ENCODE measurements around the gene KCNN2.
A peak's percentile ranks its signal among the peaks of the same experiment; 100 is the strongest.
"Not testable (repeated sequence)": the region's sequence is repeated elsewhere in the genome, so short reads cannot be mapped to it uniquely, and the experiment has no call there.

Gene KCNN2

GRCh38 chr5:114427204-114427603 lies 65.3 kb downstream of the KCNN2 start:
- DNase-seq, result no peak

DNA sequence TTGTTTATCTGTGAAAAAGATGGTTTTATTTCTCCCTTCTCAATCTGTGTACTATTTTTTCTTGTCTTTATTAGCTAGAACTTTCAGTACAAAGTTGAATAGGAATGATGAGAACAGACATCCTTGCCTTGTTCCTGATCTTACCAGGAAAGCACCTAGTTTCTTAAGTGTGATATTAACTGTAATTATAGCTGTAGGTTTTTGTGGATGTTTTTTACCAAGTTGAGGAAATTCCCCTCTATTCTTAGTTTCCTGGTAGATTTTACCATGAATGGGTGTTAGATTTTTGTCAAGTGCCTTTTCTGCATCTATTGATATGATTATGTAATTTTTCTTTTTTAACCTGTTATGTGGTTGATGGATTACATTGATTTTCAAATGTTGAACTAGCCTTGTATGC lies 68.7 kb downstream of the KCNN2 start:
- DNase-seq, result no peak

- not testable (repeated sequence) for DNase-seq
Measured at GRCh38 chr5:114432684-114433083, 70.8 kb downstream of the KCNN2 start.

DNA sequence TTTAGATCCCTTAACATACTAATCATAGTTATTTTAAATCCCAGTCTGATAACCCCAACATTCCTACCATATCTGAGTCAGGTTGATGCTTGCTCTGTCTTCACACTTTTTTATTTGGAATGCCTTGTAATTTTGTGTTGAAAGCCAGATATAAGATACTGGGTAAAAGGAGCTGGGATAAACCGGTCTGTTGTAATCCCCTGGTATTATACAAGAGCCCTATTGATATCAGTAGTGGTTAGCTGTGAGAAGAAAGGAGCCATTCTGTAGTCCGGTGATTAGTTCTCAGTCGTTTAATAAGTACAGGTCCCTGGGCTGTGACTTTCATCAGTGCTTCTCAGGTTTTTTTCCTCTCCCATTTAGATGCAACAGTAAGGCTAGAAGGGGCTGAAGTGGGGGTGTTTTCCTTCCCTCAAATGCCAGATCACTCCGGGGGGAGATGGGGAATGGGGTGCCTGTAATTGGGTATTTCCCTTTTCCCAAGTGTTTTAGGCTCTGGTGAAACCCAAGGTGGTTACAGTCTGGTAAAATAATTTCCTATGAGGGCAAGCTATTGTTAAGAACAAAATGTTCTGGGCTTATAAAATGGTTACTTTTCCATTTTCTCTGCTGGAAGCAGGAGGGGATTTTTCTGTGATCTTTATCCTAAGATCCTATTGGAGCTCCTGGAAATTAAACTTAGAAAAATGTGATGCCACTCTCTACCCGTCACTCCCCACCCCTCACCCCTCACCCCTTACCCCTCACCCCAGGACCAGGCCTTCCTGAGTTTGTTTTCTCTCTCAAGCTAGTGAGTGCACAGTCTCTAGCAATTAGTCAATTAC lies 72.7 kb downstream of the KCNN2 start:
- no peak for DNase-seq

DNA sequence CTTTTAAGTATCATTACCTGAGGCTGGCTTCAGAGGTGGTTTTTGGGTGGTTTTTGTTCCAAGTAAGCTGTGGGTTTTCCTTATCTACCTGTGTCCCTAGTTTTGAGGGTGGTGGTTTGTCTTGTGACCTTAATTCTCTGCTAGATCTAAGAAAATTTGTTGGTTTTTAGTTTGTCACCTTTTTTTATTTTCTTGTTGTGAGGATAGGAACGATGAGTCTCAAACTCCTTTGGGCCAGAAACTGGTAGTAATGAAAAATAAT lies 73.3 kb downstream of the KCNN2 start:
- no peak for DNase-seq

DNA sequence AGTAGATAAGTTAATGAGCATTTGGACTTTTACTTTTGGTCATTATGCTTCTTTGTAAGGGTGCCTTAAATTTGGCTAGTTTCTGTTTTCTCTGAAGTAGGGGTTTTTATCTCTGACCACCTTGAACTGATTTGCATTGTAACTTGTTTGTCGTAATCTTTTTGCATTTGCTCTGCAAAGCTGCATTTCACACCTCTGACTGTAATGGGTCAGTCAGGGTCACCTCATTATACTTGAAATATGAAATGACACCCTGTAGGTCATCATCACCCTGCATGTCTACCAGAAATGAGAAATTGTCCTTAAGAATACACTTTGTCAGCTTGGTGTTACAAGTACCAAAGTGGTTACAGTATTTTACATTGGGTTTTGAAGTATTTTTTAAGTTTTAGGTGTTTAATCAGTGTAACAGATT lies 74.0 kb downstream of the KCNN2 start:
- DNase-seq, result no peak

GRCh38 chr5:114437936-114438335 lies 76.1 kb downstream of the KCNN2 start:
- DNase-seq, result no peak

DNA sequence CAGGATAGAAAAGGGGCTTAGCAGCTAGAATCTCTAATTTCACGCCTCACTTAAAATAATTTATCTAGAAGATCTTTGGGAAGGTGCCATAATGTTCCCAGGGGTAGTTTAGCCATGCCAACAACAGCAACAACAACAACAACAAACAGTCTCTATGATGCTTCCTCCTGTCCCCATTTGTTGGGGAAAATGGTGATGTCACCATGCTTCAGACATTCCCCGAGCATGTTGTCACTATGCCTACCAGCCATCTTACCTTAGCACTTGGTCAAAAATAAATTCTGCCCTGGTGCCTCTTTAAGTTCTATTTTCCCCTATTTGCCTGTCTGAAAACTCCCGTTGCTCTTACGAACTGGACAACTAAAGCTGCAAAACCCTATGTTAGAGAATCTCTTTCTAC lies 76.6 kb downstream of the KCNN2 start:
- DNase-seq, result no peak

DNA sequence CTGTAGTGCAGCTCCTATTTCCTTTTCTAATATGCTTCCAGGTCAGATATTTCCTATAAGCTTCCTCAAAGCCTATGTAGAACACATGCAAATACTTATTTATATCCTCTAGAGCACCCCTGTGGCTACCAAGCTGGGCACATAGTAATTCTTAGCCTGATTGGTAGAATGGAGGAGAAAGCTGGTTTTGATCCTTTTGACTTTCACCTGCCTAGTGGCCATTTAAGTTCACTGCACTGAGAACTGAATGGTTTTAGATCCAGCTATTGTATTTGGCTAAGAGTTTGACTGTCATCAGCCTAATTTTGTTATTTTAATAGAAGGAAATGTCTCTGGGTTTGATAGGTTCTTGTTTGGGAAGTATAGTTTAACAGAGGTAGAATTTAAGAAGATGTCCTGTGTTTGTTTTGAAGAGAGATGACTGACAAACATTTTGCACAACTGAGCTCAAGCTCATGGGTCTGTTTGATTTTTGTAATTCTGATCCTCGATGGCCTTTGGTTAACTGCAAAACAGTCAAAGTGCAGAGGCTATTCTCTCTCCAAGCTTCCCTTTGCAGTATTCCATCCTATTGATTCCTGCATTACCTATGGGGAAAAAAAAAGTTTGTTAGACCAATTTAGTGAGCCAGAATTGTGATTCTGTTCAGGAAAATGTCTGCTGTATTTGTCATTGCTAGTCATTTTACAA lies 85.4 kb downstream of the KCNN2 start:
- no peak for DNase-seq

DNA sequence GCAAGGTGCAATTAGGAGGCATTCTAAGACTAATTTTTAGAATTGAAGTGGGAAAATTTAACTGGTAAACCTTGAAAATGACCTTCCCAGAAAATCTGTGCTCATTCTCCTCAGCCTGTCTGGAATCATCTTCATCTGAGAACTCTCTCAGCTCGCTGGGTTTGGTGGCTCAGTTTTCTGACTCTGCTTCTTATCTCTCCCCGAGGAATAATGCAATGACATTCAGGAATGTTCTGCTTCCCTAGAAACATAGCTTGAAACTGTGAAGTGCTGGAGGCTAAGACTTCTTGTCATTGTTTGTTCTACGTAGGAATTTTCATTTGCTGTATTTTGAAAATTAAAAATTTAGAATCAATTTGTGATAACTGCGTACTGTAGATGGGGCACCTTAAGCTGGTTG lies 86.6 kb downstream of the KCNN2 start:
- no peak for DNase-seq

DNA sequence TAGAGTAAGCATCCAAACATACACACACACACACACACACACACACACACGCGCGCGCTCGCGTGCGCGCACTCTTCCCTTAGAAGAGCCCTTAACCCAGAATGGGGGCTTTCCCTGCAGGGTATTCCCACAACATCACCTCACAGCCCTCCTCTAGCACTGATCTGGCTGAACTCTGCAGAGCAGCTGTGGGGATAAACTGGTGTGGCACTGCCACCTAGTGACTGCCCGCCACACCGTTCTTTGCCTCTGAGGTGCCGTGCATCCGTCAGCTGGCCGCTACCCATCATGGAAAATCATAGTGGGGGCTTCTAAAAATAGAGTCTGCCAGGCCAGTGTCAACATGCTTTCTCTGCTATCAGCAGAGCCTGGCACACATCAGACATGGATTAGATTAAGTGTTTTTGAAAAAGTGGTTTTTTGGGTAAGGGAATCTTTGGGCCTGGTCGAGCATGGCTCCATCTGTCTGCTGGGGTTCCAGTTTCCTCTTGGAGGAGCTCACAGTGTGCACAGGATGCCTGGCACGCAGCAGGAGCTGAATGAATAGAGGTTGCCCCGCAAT lies 88.1 kb downstream of the KCNN2 start:
- DNase-seq, result peak; percentile 8

- DNase-seq, result no peak
Measured at GRCh38 chr5:114450437-114450836, 88.6 kb downstream of the KCNN2 start.

GRCh38 chr5:114458726-114459125 lies 96.9 kb downstream of the KCNN2 start:
- DNase-seq, result no peak

- no peak for DNase-seq
Measured at GRCh38 chr5:114467171-114467570, 105.3 kb downstream of the KCNN2 start.

DNA sequence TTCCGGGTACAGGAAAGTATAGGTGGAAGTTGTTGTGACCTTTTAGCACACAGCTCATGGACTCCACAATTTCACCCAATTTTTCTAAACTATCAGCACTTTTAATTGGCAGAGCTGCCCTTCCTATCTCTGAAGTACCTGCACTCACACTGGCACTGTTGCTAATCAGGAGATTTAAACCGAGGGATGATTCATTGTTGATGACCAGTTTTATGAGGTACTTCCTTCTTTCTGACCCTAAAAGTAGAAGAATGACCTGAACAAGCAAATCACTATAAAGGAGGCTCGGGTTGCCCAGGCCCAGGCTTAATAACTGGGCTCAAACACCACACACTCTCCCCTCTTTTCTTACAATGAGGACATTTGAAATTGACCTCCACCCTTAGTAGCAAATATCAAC lies 105.9 kb downstream of the KCNN2 start:
- no peak for DNase-seq

DNA sequence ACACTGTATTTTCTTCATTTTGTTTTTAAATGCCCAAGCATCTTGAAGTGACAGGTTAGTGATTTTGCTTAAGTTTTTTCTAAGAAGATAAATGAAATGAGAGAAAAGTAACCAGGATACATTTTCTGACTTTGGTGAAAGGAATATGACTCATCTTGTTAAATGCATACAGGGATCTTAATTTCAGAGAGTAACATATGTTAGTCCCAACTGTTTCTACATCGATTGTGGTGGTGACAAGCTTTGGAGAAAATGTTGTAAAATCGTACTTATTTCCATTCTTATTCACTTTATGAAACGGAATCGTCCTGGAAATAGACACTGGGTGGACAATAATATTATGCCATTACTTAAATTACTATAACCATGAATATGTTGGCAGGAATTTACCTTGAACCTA lies 107.5 kb downstream of the KCNN2 start:
- DNase-seq, result no peak

DNA sequence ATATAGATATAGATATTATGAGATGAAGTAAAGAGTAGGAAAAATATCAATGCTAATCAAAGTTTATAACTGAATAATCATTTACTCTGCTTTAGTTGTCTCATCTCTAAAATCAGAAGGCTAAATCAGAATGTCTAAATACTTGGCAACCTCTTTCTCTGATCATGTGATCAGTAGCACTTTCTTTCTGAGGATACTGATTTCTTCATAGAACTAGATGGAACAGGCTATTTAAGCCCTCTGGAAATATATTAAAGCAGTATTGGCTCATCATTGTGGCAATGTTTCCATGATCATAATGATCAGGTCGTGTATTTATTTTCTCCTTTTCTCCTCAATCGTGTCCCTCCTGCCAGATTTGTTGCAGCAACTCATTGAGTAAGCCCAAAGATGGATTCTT lies 109.7 kb downstream of the KCNN2 start:
- DNase-seq, result no peak

GRCh38 chr5:114473541-114473940 lies 111.7 kb downstream of the KCNN2 start:
- DNase-seq, result no peak

DNA sequence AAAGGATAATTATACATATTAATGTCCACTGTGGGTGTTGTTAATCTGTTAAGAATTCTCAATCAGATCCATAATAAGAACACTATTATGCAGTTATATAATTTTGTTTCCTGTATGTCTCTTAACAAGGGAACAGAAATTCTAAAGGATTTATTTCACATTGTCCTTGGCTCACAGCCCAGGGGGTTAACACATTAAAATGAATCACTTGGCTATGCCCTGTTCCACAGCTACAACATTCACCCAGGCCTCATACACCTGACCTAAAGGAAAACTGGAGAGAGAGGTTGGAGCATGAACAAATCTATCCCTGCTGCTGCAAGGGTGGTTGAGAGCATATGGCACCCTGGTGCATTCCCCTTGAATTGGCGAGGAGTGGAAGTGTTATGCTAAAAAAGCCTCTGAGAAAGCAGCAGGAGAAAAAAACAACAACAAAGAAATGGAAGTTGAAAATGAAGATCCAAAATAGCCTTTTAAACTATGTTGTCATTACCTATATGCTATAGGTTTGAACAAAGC lies 116.0 kb downstream of the KCNN2 start:
- no peak for DNase-seq

DNA sequence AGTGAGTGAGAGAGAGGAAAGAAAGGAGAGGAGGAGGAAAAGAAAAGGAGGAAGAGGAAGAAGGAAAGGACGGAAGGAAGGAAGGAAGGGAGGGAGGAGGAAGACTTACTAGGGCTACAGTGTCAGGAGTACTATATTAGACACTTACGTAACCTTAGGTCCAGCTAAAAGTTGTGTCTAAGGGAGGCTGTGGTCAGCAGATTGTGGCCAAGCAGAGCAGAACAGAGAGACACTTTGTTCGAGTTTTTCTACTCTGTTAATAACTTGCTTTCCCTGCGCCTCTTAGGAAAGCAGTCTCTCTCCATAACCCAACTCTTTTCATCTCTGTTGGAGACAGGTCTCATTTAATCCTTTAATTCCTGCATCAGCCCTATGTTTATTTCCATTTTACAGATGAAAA lies 138.9 kb downstream of the KCNN2 start:
- no peak for DNase-seq

DNA sequence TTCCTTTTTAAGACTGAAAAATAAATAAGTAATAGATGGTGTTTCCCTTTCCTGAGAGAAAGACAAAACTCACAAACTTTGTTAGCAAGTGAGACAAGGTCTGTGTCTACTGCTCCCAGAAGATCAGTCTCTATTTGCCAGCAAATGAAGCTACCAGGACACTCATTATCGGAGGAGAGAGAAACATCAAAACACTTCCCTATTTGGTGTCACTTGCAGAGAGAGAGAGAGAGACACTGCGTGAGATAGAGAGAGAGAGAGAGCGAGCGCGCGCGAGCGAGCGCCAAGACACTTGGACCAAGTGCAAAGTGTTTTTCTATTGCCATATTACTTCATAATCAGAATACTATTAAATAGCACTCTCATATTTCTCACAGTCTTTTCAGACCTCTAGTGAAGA lies 142.7 kb downstream of the KCNN2 start:
- no peak for DNase-seq

DNA sequence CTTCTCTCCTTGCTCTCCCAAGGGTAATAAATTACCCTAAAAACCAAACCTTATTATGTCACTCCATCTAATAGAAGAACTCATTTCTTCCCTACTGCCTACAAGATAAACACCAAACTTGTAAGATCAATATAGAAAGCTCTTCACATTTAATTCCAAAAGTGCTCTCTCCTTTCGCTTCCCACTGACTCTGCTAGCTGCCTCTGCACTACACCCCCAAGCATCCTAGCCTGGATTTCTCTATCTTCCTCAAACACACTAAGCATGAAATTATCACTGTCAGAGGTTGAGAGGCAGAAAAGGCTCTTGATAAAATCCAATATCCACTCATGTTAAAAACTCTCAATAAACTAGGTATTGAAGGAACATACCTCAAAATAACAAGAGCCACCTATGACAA lies 162.4 kb downstream of the KCNN2 start:
- DNase-seq, result no peak

DNA sequence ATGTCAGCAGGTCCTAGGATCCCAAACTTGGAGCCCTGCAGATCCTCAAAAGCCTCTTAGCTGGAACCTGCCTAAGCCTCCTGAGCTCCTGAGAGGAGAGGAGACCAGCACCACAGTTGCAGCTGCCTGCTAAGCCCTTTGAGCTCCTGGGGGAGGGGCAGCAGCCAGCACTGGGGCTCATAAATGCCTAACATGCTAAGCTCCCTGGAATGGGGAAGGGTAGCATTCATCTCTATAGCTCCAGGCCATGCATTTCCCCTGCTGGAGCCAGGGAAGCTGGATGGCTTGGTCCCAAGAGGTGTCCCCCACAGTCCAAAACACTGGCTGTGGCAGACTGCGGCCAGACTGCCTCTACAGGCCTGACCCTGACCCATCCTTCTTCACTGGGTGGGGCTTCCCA lies 182.7 kb downstream of the KCNN2 start:
- DNase-seq, result no peak
